ENCODE data around the gene ZNF688.

DNA sequence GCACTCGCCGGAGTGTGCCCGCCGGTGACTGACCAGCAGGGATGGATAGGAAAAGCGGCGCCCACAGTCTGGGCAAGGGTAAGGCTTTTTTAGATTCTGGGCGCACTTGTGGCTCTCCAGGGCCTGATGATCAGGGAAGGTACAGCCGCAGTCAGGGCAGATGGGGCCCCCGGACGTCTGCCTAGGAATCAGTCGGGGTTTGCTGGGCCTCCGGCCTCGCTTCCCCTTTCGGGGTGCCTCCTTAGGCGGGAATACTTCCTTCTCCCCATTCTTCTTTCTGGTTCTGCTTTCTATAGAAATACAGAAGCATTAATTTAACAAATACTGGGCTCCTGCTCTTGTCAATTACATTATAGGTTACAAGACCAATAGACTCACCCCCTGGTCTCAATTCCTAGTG lies 33.6 kb upstream of the ZNF688 start:
- TF ChIP-seq, protein P1, sequence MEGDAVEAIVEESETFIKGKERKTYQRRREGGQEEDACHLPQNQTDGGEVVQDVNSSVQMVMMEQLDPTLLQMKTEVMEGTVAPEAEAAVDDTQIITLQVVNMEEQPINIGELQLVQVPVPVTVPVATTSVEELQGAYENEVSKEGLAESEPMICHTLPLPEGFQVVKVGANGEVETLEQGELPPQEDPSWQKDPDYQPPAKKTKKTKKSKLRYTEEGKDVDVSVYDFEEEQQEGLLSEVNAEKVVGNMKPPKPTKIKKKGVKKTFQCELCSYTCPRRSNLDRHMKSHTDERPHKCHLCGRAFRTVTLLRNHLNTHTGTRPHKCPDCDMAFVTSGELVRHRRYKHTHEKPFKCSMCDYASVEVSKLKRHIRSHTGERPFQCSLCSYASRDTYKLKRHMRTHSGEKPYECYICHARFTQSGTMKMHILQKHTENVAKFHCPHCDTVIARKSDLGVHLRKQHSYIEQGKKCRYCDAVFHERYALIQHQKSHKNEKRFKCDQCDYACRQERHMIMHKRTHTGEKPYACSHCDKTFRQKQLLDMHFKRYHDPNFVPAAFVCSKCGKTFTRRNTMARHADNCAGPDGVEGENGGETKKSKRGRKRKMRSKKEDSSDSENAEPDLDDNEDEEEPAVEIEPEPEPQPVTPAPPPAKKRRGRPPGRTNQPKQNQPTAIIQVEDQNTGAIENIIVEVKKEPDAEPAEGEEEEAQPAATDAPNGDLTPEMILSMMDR (IDR thresholded peaks at IDR 0.05), result no peak
- no peak for TF ChIP-seq EP300 (IDR thresholded peaks at IDR 0.05)
- no peak for TF ChIP-seq POLR2AphosphoS5 (IDR thresholded peaks at IDR 0.05)
